H1 (cell line): ENCODE data around the gene CD99. TPM values are rescaled to one million over a fixed set of nuclear protein-coding genes. Genes with fewer than 3 reads are reported as not detected.

Experiments
- CTCF ChIA-PET: fragments of 300-600 bp; sonication (Branson Sonifier 250); formaldehyde crosslinking; loops from one replicate; lab custom pipeline; 2021; ENCODE audit not compliant: partially characterized antibody; lab: Charles Lee
- POLR2A ChIA-PET: fragments of 300-600 bp; sonication (Branson Sonifier 250); formaldehyde crosslinking; loops from one replicate; lab custom pipeline; 2021; ENCODE audit warnings: inconsistent platforms; ENCODE audit not compliant: partially characterized antibody; lab: Charles Lee
- DNase-seq, 2 experiments: peaks; one replicate each; pipeline versions ENCODE4 v3.0.0 to v3.0.0-alpha.2; 2010 to 2022; ENCODE audit warnings: low spot score in 2 of 2, low read depth in 1 of 2, mixed read lengths in 1 of 2
- FAIRE-seq: peaks from 2 replicates; lab custom pipeline; 2011; peaks lifted over from hg19 to GRCh38; lab: Jason Lieb, UNC
- H2AFZ ChIP-seq: 2 replicates; pipeline ENCODE4 v1.8.1; 2012; ENCODE audit warnings: low read length, inconsistent platforms
- H2AK5ac ChIP-seq: 2 replicates; pipeline ENCODE4 v1.6.1; 2013; ENCODE audit warnings: low read depth, low read length
- H2BK120ac ChIP-seq: replicated peaks from 2 replicates; pipeline ENCODE3; 2013; ENCODE audit warnings: low read depth, low read length, inconsistent platforms
- H2BK12ac ChIP-seq: 2 replicates; pipeline ENCODE4 v1.6.1; 2013; ENCODE audit warnings: low read depth, low read length
- H2BK15ac ChIP-seq: 2 replicates; pipeline ENCODE4 v1.6.1; 2013; ENCODE audit warnings: low read length
- H2BK20ac ChIP-seq: 2 replicates; pipeline ENCODE4 v1.6.1; 2013; ENCODE audit warnings: low read length
- H2BK5ac ChIP-seq: 2 replicates; pipeline ENCODE4 v1.6.1; 2013; ENCODE audit warnings: low read depth, low read length
- H3K14ac ChIP-seq: 2 replicates; pipeline ENCODE4 v1.6.1; 2013; ENCODE audit warnings: inconsistent platforms; ENCODE audit not compliant: insufficient read length
- H3K18ac ChIP-seq: 2 replicates; pipeline ENCODE4 v1.6.1; 2013; ENCODE audit warnings: low read length; ENCODE audit errors: extremely low read depth
- H3K23ac ChIP-seq: 2 replicates; pipeline ENCODE4 v1.6.1; 2013; ENCODE audit warnings: inconsistent platforms; ENCODE audit not compliant: insufficient read length
- H3K23me2 ChIP-seq: 2 replicates; pipeline ENCODE4 v1.6.1; 2013; ENCODE audit warnings: low read depth, low read length
- H3K27ac ChIP-seq: 2 replicates; pipeline ENCODE4 v1.6.1; 2011; ENCODE audit warnings: low read depth, low read length, inconsistent platforms
- H3K27me3 ChIP-seq, 4 experiments: replicated peaks in 1 of 4; 1 replicate in 1 of 4; 2 replicates in 3 of 4; pipeline versions ENCODE4 v1.6.1 to v1.8.1; 2011 to 2013; ENCODE audit warnings: low read length in 3 of 4, mild to moderate bottlenecking in 3 of 4, inconsistent platforms in 2 of 4, mixed read lengths in 2 of 4, moderate library complexity in 1 of 4; ENCODE audit not compliant: control insufficient read depth in 3 of 4, insufficient read depth in 3 of 4; ENCODE audit errors: extremely low read depth in 1 of 4
- H3K36me3 ChIP-seq, 4 experiments: 2 replicates each; pipeline versions ENCODE4 v1.6.1 to v1.8.1; 2011 to 2013; ENCODE audit warnings: mild to moderate bottlenecking in 4 of 4, low read length in 3 of 4, moderate library complexity in 2 of 4, control low read depth in 1 of 4, inconsistent platforms in 1 of 4; ENCODE audit not compliant: insufficient read depth in 4 of 4, control insufficient read depth in 2 of 4
- H3K4ac ChIP-seq: replicated peaks from 2 replicates; pipeline ENCODE3; 2013; ENCODE audit warnings: low read length, low read depth, mixed read lengths, inconsistent platforms; ENCODE audit not compliant: insufficient read length
- H3K4me1 ChIP-seq, 4 experiments: replicated peaks in 1 of 4; 1 replicate in 1 of 4; 2 replicates in 3 of 4; pipeline versions ENCODE4 v1.6.1 to v1.8.1; 2011 to 2013; ENCODE audit warnings: low read length in 3 of 4, inconsistent platforms in 2 of 4, mixed read lengths in 1 of 4; ENCODE audit not compliant: insufficient read depth in 4 of 4, control insufficient read depth in 3 of 4
- H3K4me2 ChIP-seq, 2 experiments: 2 replicates each; pipeline versions ENCODE4 v1.6.1 to v1.8.1; 2011 to 2013; ENCODE audit warnings: low read depth in 2 of 2, low read length in 2 of 2, control low read depth in 1 of 2, inconsistent platforms in 1 of 2, mild to moderate bottlenecking in 1 of 2; ENCODE audit not compliant: insufficient read depth in 1 of 2
- H3K4me3 ChIP-seq, 4 experiments: fragments of 200-600, 300-600 bp in 1 of 4; sonication (generic), shearing (Covaris generic), sonication (Bioruptor Twin) in 1 of 4; 2 replicates each; pipeline versions ENCODE4 v1.5.1 to v1.8.1; 2011 to 2016; ENCODE audit warnings: low read length in 4 of 4, low read depth in 3 of 4, control low read depth in 2 of 4, inconsistent platforms in 2 of 4, mild to moderate bottlenecking in 2 of 4, mixed read lengths in 1 of 4, moderate library complexity in 1 of 4; ENCODE audit not compliant: insufficient read depth in 2 of 4; ENCODE audit errors: extremely low read depth in 1 of 4
- H3K56ac ChIP-seq: replicated peaks from 2 replicates; pipeline ENCODE3; 2013; ENCODE audit warnings: low read depth, mild to moderate bottlenecking, mixed read lengths, low read length, inconsistent platforms; ENCODE audit not compliant: insufficient read length
- H3K79me1 ChIP-seq: 2 replicates; pipeline ENCODE4 v1.6.1; 2013; ENCODE audit warnings: low read depth, low read length, control low read depth
- H3K79me2 ChIP-seq, 2 experiments: 2 replicates each; pipeline versions ENCODE4 v1.6.1 to v1.8.1; 2012 to 2013; ENCODE audit warnings: low read length in 2 of 2, mild to moderate bottlenecking in 2 of 2, inconsistent platforms in 1 of 2; ENCODE audit not compliant: insufficient read depth in 2 of 2, control insufficient read depth in 1 of 2
- H3K9ac ChIP-seq, 4 experiments: replicated peaks in 1 of 4; 1 replicate in 1 of 4; 2 replicates in 3 of 4; pipeline versions ENCODE4 v1.6.1 to v1.8.1; 2011 to 2013; ENCODE audit warnings: low read depth in 3 of 4, low read length in 3 of 4, control low read depth in 2 of 4, mild to moderate bottlenecking in 2 of 4, moderate library complexity in 2 of 4, inconsistent platforms in 1 of 4; ENCODE audit errors: extremely low read depth in 1 of 4
- H3K9me3 ChIP-seq, 2 experiments: 2 replicates each; pipeline versions ENCODE4 v1.6.1 to v1.8.1; 2012 to 2013; ENCODE audit warnings: mild to moderate bottlenecking in 2 of 2, moderate library complexity in 2 of 2, control low read depth in 1 of 2, inconsistent platforms in 1 of 2, low read depth in 1 of 2, low read length in 1 of 2, mixed read lengths in 1 of 2; ENCODE audit not compliant: insufficient read depth in 2 of 2
- H4K20me1 ChIP-seq, 2 experiments: replicated peaks in 1 of 2; 2 replicates each; pipeline versions ENCODE3 to v1.8.1; 2011 to 2013; ENCODE audit warnings: inconsistent platforms in 2 of 2, low read length in 2 of 2, mild to moderate bottlenecking in 1 of 2; ENCODE audit not compliant: insufficient read depth in 2 of 2, control insufficient read depth in 1 of 2
- H4K5ac ChIP-seq: 2 replicates; pipeline ENCODE4 v1.6.1; 2013; ENCODE audit warnings: low read length, low read depth, mixed read lengths, inconsistent platforms; ENCODE audit not compliant: insufficient read length
- H4K8ac ChIP-seq: 2 replicates; pipeline ENCODE4 v1.8.0; 2013; ENCODE audit warnings: mild to moderate bottlenecking, moderate library complexity, low read length, inconsistent platforms; ENCODE audit not compliant: insufficient read depth; ENCODE audit errors: extremely low read depth
- H4K91ac ChIP-seq: replicated peaks from 2 replicates; pipeline ENCODE3; 2013; ENCODE audit warnings: low read length, mixed read lengths, inconsistent platforms; ENCODE audit not compliant: insufficient read length
- BACH1 ChIP-seq: IDR thresholded peaks from 2 replicates; pipeline ENCODE4 v1.6.1; 2012; ENCODE audit warnings: low read length, improper control_type of control experiment
- JUND ChIP-seq: IDR thresholded peaks from 2 replicates; pipeline ENCODE4 v1.6.1; 2011; ENCODE audit warnings: mild to moderate bottlenecking, improper control_type of control experiment, low read length
- MAX ChIP-seq: IDR thresholded peaks from 2 replicates; pipeline ENCODE4 v1.6.1; 2012; ENCODE audit warnings: inconsistent platforms
- NANOG ChIP-seq: IDR thresholded peaks from 2 replicates; pipeline ENCODE4 v1.6.1; 2011; ENCODE audit warnings: low read length, low read depth, mild to moderate bottlenecking, inconsistent platforms; ENCODE audit not compliant: insufficient read depth, poor library complexity, severe bottlenecking
- NRF1 ChIP-seq: IDR thresholded peaks from 2 replicates; pipeline ENCODE4 v1.6.1; 2011; ENCODE audit warnings: mild to moderate bottlenecking, low read depth, low read length, improper control_type of control experiment
- SP2 ChIP-seq: IDR thresholded peaks from 2 replicates; pipeline ENCODE4 v1.6.1; 2012; ENCODE audit warnings: mild to moderate bottlenecking, low read length, inconsistent platforms
- TAF1 ChIP-seq: IDR thresholded peaks from 2 replicates; pipeline ENCODE4 v1.6.1; 2011; ENCODE audit warnings: mild to moderate bottlenecking, low read depth, low read length
- TAF7 ChIP-seq: optimal IDR thresholded peaks from 2 replicates; pipeline ENCODE3; 2011; ENCODE audit warnings: low read depth, mild to moderate bottlenecking, inconsistent platforms, low read length, moderate library complexity, borderline replicate concordance
- TBP ChIP-seq: IDR thresholded peaks from 2 replicates; pipeline ENCODE4 v1.6.1; 2011; ENCODE audit warnings: low read depth, low read length, improper control_type of control experiment
- ZNF274 ChIP-seq: IDR thresholded peaks from 2 replicates; pipeline ENCODE4 v1.7.0; 2012; ENCODE audit warnings: low read length, borderline replicate concordance; ENCODE audit errors: extremely low read depth
- WGBS, 2 experiments: shearing (Covaris generic) in 1 of 2; methylation state at CpG; one replicate each; pipeline versions ENCODE4 v1.1.6 to v1.1.7; 2013 to 2015; ENCODE audit warnings: low lambda C conversion rate in 2 of 2, mixed read lengths in 2 of 2, inconsistent platforms in 1 of 2, low coverage in 1 of 2, missing lambda C conversion rate in 1 of 2; ENCODE audit not compliant: insufficient replicate concordance in 2 of 2, insufficient coverage in 1 of 2, insufficient read length in 1 of 2; ENCODE audit errors: extremely low coverage in 1 of 2, missing lambda C conversion rate in 1 of 2; 5-methylcytosine and 5-hydroxymethylcytosine counted together
- polyA plus RNA-seq, 7 experiments: library from polyadenylated mRNA; depleted of rRNA in 3 of 7; stranded (reverse) in 5 of 7; unstranded in 2 of 7; fragments of >200 nt in 5 of 7; fragments of 200-250 nt in 2 of 7; gene quantifications; 1 replicate in 5 of 7; 2 replicates in 1 of 7; 4 replicates in 1 of 7; pipeline versions ENCODE4 v1.2.1 to v1.2.3, GENCODE V29; 2011 to 2013; ENCODE audit warnings: missing spikeins in 2 of 7, mixed read lengths in 2 of 7
- total RNA-seq: library from RNA; stranded (reverse); fragmentation: NEBNext Ultra II Directional; extraction: Animal tissue kit (Norgen Biotek cat#: 25700); gene quantifications from 2 replicates; pipeline ENCODE4 v1.2.1, GENCODE V29; 2021
- TF ChIP-seq, protein P1 (sequence below): IDR thresholded peaks from 2 replicates; pipeline ENCODE4 v1.6.1; 2012; ENCODE audit warnings: low read length, inconsistent platforms
- TF ChIP-seq, protein P2 (sequence below): IDR thresholded peaks from 2 replicates; pipeline ENCODE4 v1.6.1; 2011; ENCODE audit warnings: low read length, improper control_type of control experiment

Gene CD99
- total and polyA plus RNA-seq, 2 of the 8 experiments (the other 6 are each of a cell fraction or from before 2014, with no cell fraction given): 30.1 to 47.8 TPM

DNA sequence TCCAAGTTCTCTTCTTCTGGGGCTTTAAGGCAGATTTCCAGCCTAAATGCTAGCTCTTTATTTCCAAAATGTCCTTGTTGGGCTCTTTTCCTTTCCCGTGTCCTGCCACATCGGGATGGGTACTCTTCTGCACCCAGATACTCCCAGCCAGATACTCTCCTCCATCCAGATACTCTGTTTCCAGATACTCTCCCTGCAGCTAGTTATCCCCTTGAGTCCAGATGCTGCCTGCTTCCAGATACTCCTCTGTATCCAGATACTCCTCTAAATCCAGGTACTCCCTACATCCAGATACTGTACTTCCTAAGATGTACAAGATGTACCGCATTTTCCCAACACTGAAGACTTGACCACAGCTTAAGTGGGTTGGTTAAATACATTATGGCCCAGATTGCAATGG, 50.3 kb downstream of the CD99 start:
- Histone ChIP-seq H4K91ac (no peak overlapping the region), H2BK5ac (no peak overlapping the region), H4K5ac (no peak overlapping the region), H3K4ac (no peak overlapping the region), H3K36me3 (no peaks in the 10 kb centered on the region; a peak in 2 of 8 replicates), H4K20me1 (no peaks in the 10 kb centered on the region), H2AFZ (no peak overlapping the region), H3K14ac (no peak overlapping the region), H3K79me1 (no peaks in the 10 kb centered on the region), H4K8ac (no peak overlapping the region), H3K56ac (no peak overlapping the region), H3K79me2 (no peaks in the 10 kb centered on the region), H3K9me3 (no peaks in the 10 kb centered on the region), H3K23me2 (no peaks in the 10 kb centered on the region), H3K4me3 (no peak overlapping the region), H3K18ac (no peak overlapping the region), H3K27ac (no peak overlapping the region), H2AK5ac (no peak overlapping the region), H2BK20ac (no peak overlapping the region), H2BK12ac (no peak overlapping the region), H3K23ac (no peak overlapping the region), H3K4me1 (no peaks in the 10 kb centered on the region), H2BK15ac (no peak overlapping the region), H3K9ac (no peak overlapping the region), H3K27me3 (no peaks in the 10 kb centered on the region), H2BK120ac (no peak overlapping the region), H3K4me2 (no peak overlapping the region)
- ChIA-PET CTCF (no interaction called here), POLR2A (no interaction called here)
- DNase-seq (no peak), FAIRE-seq (no peak)
- 98% methylated on average over 3 of the region's 3 CpGs; no CpG with 5 or more reads in 1 of the 2 experiments for WGBS, 2 experiments
- TF ChIP-seq, protein P1, sequence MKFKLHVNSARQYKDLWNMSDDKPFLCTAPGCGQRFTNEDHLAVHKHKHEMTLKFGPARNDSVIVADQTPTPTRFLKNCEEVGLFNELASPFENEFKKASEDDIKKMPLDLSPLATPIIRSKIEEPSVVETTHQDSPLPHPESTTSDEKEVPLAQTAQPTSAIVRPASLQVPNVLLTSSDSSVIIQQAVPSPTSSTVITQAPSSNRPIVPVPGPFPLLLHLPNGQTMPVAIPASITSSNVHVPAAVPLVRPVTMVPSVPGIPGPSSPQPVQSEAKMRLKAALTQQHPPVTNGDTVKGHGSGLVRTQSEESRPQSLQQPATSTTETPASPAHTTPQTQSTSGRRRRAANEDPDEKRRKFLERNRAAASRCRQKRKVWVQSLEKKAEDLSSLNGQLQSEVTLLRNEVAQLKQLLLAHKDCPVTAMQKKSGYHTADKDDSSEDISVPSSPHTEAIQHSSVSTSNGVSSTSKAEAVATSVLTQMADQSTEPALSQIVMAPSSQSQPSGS: no peak
- TF ChIP-seq TAF7 (no peak), JUND (no peak), TAF1 (no peak), BACH1 (no peak), ZNF274 (no peak), MAX (no peak), NANOG (no peak), NRF1 (no peak), SP2 (no peak), TBP (no peak)
- TF ChIP-seq, protein P2, sequence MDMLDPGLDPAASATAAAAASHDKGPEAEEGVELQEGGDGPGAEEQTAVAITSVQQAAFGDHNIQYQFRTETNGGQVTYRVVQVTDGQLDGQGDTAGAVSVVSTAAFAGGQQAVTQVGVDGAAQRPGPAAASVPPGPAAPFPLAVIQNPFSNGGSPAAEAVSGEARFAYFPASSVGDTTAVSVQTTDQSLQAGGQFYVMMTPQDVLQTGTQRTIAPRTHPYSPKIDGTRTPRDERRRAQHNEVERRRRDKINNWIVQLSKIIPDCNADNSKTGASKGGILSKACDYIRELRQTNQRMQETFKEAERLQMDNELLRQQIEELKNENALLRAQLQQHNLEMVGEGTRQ: no peak
